OCI-LY7 (cell line): ENCODE results near the gene ZBTB26.

Experiments used
- CTCF ChIP-seq: fragments of 200-600 bp; sonication (generic); conservative IDR thresholded peaks from 2 replicates; pipeline ENCODE4 v1.5.1; 2014; ENCODE audit warnings: mild to moderate bottlenecking, antibody characterized with exemption, low read length, moderate library complexity, mixed read lengths
- EZH2phosphoT487 ChIP-seq: fragments of 200-600 bp; sonication (generic); IDR thresholded peaks from 2 replicates; pipeline ENCODE4 v1.6.1; 2018; ENCODE audit warnings: low read depth, borderline replicate concordance, mild to moderate bottlenecking, mixed run types, antibody characterized with exemption, low read length, moderate library complexity, mixed read lengths

- TF ChIP-seq EZH2phosphoT487 = no peak
- TF ChIP-seq CTCF = no peak
Observed at GRCh38 chr9:122897969-122898368, 33.3 kb downstream of the ZBTB26 start.
